B cell (primary cell): ENCODE measurements around the gene TOP2A.

Source experiments
- EZH2 ChIP-seq: IDR thresholded peaks from 2 replicates; pipeline ENCODE4 v1.6.1; 2012; ENCODE audit warnings: borderline replicate concordance, low read depth, mild to moderate bottlenecking, moderate library complexity, low read length; ENCODE audit not compliant: insufficient read depth, poor library complexity, severe bottlenecking
- TF ChIP-seq, protein P1 (sequence below): fragments of 200-600 bp; IDR thresholded peaks from one replicate; pipeline ENCODE4 v1.8.0; 2022; ENCODE audit warnings: antibody characterized with exemption, mild to moderate bottlenecking

GRCh38 chr17:40433551-40434415 lies 16.1 kb upstream of the TOP2A start:
- TF ChIP-seq, protein P1, sequence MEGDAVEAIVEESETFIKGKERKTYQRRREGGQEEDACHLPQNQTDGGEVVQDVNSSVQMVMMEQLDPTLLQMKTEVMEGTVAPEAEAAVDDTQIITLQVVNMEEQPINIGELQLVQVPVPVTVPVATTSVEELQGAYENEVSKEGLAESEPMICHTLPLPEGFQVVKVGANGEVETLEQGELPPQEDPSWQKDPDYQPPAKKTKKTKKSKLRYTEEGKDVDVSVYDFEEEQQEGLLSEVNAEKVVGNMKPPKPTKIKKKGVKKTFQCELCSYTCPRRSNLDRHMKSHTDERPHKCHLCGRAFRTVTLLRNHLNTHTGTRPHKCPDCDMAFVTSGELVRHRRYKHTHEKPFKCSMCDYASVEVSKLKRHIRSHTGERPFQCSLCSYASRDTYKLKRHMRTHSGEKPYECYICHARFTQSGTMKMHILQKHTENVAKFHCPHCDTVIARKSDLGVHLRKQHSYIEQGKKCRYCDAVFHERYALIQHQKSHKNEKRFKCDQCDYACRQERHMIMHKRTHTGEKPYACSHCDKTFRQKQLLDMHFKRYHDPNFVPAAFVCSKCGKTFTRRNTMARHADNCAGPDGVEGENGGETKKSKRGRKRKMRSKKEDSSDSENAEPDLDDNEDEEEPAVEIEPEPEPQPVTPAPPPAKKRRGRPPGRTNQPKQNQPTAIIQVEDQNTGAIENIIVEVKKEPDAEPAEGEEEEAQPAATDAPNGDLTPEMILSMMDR, result peak; percentile 39
- no peak for TF ChIP-seq EZH2
